ENCODE data around the gene AGAP1.

The AGAP1 gene

GRCh38 chr2:235544689-235544969 is 50.8 kb downstream of the AGAP1 start:
- Histone ChIP-seq H3K4me3 (no peak overlapping the region), H3K27ac (no peak overlapping the region)
- no peak for TF ChIP-seq CTCF (IDR thresholded peaks at IDR 0.05)
- DNase-seq (ENCODE audit: low spot score) = no peak

GRCh38 chr2:235545339-235546150 is 51.7 kb downstream of the AGAP1 start:
- no peak for TF ChIP-seq CTCF (IDR thresholded peaks at IDR 0.05)
- Histone ChIP-seq H3K27ac (no peak overlapping the region), H3K4me3 (no peak overlapping the region)
- no peak for DNase-seq (ENCODE audit: low spot score)

- no peak overlapping the region for H3K4me3 ChIP-seq
- no peak overlapping the region for H3K27ac ChIP-seq
- no peak for DNase-seq (ENCODE audit: low spot score)
- no peak for TF ChIP-seq CTCF (IDR thresholded peaks at IDR 0.05)
Observed at GRCh38 chr2:235546151-235546435, 52.2 kb downstream of the AGAP1 start.

GRCh38 chr2:235546436-235546835 is 52.6 kb downstream of the AGAP1 start:
- no peak overlapping the region for H3K4me3 ChIP-seq
- H3K27ac ChIP-seq = no peak overlapping the region
- TF ChIP-seq CTCF (IDR thresholded peaks at IDR 0.05) = no peak
- DNase-seq (ENCODE audit: low spot score) = no peak

- no peak for DNase-seq (ENCODE audit: low spot score)
- no peak for TF ChIP-seq CTCF (IDR thresholded peaks at IDR 0.05)
- H3K27ac ChIP-seq = no peak overlapping the region
- H3K4me3 ChIP-seq = no peak overlapping the region
Observed at GRCh38 chr2:235549735-235550377, 56.0 kb downstream of the AGAP1 start.

- Histone ChIP-seq H3K4me3 (no peak overlapping the region), H3K27ac (no peak overlapping the region)
- no peak for TF ChIP-seq CTCF (IDR thresholded peaks at IDR 0.05)
- DNase-seq (ENCODE audit: low spot score) = no peak
Observed at GRCh38 chr2:235550378-235550760, 56.5 kb downstream of the AGAP1 start.

- H3K4me3 ChIP-seq = no peak overlapping the region
- H3K27ac ChIP-seq = no peak overlapping the region
- TF ChIP-seq CTCF (IDR thresholded peaks at IDR 0.05) = no peak
- DNase-seq (ENCODE audit: low spot score) = no peak
Observed at GRCh38 chr2:235550946-235551345, 57.1 kb downstream of the AGAP1 start.
